ENCODE measurements around the gene DTNBP1.

GRCh38 chr6:15555101-15556038, 107.5 kb downstream of the DTNBP1 start:
- no peak for TF ChIP-seq ZFP41 (CRISPR knock-in tag; IDR thresholded peaks at IDR 0.05; ENCODE audit: borderline replicate concordance)
- no peak for TF ChIP-seq ARID2 (CRISPR knock-in tag; IDR thresholded peaks at IDR 0.05; ENCODE audit: borderline replicate concordance)

All from HepG2 (cell line).